Measurements from ENCODE around the gene PDE12. TPM values are rescaled to one million over a fixed set of nuclear protein-coding genes. Genes with fewer than 3 reads are reported as not detected.
A peak's percentile ranks its signal among the peaks of the same experiment; 100 is the strongest.
"Not testable (repeated sequence)": the region's sequence is repeated elsewhere in the genome, so short reads cannot be mapped to it uniquely, and the experiment has no call there.

PDE12 gene
- total RNA-seq, 1 donor from 2014 or later, result 28.1 TPM

GRCh38 chr3:57596495-57597126, 40.5 kb downstream of the PDE12 start:
- Mint-ChIP-seq H3K4me3 (ENCODE audit: low read depth) (peak overlapping the region; percentile 97), H3K4me1 (ENCODE audit: low read depth) (peaks cover 32% of the 10 kb centered on the region), H3K36me3 (ENCODE audit: low read depth) (peaks cover 54% of the 10 kb centered on the region), H3K27me3 (ENCODE audit: low read depth) (no peaks in the 10 kb centered on the region), H3K9me3 (no peaks in the 10 kb centered on the region), H3K27ac (peak overlapping the region; percentile 99)
- intact Hi-C loops (cut with micrococcal nuclease), result loop anchor here (1.0 kb wide), 4 partner anchors 40 to 367 kb away; partner anchors contain the start of genes PDE12 and SLMAP
- peak; percentile 67 for DNase-seq (ENCODE audit: low spot score)

DNA sequence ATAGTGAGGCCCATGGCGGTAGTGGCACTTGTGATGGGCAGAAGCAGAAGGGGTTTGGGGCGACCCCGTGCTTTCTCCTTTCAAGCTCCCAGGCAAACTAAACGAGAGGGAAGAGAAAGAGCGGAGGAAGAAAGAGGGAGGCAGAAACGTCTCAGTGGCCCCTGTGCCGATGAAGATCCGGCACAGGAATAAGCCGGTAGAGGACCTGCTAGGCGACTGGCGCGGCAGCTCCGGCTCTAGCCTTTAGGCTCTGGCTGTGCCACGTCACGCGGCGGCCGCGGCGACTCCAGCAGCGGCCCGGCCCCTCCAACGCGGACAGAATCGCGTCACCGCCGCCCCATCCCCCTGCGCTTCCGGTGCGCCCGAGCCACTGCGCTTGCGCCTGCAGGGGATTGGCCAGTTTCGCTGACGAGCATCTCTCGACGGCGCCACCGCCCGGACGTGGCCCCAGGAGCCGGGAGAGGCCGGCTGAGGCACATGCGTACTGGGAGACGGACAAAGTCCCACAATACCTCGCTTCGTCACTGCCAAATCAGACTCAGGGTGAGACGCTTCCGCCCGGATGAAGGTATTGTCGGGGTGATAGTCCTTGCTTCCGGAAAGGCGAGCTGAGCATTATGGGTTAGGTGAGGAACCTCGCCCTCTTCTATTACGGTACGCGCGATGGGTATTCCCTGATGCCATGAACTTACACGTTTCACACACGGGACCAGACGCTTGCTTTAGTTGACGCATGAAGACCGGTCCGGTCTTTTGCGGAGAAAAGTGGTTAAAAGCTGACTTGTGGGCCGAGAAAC, 41.3 kb downstream of the PDE12 start, which contains the start of gene ARF4:
Gene ARF4 (minus strand): TSS at position 218 of the 797 bp plus-strand sequence. CDS start 204 bp downstream, at position 14.
- Mint-ChIP-seq H3K4me1 (ENCODE audit: low read depth) (peaks cover 32% of the 10 kb centered on the region), H3K27me3 (ENCODE audit: low read depth) (no peaks in the 10 kb centered on the region), H3K4me3 (ENCODE audit: low read depth) (peak within 1 kb of the TSS; percentile 97), H3K9me3 (no peaks in the 10 kb centered on the region), H3K36me3 (ENCODE audit: low read depth) (peaks cover 53% of the 10 kb centered on the region), H3K27ac (peak within 1 kb of the TSS; percentile 100)
- intact Hi-C loops (cut with micrococcal nuclease), result loop anchor here (1.0 kb wide), 4 partner anchors 41 to 368 kb away; partner anchors contain the start of genes PDE12 and SLMAP
- DNase-seq (ENCODE audit: low spot score), result peak; percentile 100

GRCh38 chr3:57598765-57599360, 42.8 kb downstream of the PDE12 start:
- Mint-ChIP-seq H3K4me3 (ENCODE audit: low read depth) (peak overlapping the region; percentile 97), H3K9me3 (no peaks in the 10 kb centered on the region), H3K27ac (peak overlapping the region; percentile 100), H3K27me3 (ENCODE audit: low read depth) (no peaks in the 10 kb centered on the region), H3K4me1 (ENCODE audit: low read depth) (peaks cover 27% of the 10 kb centered on the region), H3K36me3 (ENCODE audit: low read depth) (peaks cover 47% of the 10 kb centered on the region)
- no peak for DNase-seq (ENCODE audit: low spot score)
- intact Hi-C loops (cut with micrococcal nuclease), result no loop called here

DNA sequence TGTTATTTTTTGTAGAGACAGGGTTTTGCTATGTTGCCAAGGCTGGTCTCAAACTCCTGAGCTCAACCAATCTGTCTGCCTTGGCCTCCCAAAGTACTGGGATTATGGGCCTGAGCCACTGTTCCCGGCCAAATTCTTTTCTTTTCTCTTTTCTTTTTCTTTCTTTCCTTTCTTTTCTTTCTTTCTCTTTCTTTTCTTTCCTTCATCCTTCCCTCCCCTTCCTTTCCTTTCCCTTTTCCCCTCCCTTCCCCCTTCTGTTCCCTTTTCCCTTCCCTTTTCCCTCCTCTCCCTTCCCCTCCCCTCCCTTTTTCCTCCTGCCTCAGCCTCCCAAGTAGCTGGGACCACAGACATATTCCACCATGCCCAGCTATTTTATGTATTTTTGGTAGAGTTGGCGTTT, 44.1 kb downstream of the PDE12 start:
- H3K4me1 Mint-ChIP-seq (ENCODE audit: low read depth), result peaks cover 17% of the 10 kb centered on the region
- intact Hi-C loops (cut with micrococcal nuclease), result no loop called here

GRCh38 chr3:57604971-57605370, 48.9 kb downstream of the PDE12 start:
- H3K4me3 Mint-ChIP-seq (ENCODE audit: low read depth), result no peak overlapping the region
- H3K27ac Mint-ChIP-seq, result no peak overlapping the region

More for the DNA sequence above, 44.1 kb downstream of the PDE12 start:
- H3K27me3 Mint-ChIP-seq (ENCODE audit: low read depth), result no peaks in the 10 kb centered on the region
- peaks cover 5% of the 10 kb centered on the region for H3K9me3 Mint-ChIP-seq
- no peak for DNase-seq (ENCODE audit: low spot score)
- no peak overlapping the region for H3K4me3 Mint-ChIP-seq (ENCODE audit: low read depth)
- H3K27ac Mint-ChIP-seq, result no peak overlapping the region
- peaks cover 42% of the 10 kb centered on the region for H3K36me3 Mint-ChIP-seq (ENCODE audit: low read depth)

DNA sequence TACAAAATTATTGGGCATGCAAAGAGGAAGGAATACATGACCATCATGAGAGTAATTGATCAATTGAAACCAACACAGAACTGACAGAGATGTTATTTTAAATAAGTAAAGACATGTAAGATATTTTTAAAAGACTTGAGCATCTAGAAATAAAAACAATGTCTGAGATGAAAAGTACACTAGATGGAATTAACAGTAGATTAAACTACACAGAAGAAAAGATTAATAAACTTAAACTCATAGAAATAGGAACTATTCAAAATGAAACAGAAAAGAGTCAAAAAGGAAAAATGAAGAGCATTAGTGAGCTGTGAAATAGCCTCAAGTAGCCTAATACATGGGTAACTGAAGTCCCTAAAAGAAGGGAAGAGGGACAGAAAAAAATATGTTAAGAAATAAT, 49.6 kb downstream of the PDE12 start:
- no peak overlapping the region for H3K27ac Mint-ChIP-seq
- DNase-seq (ENCODE audit: low spot score), result no peak
- peaks cover 32% of the 10 kb centered on the region for H3K9me3 Mint-ChIP-seq
- intact Hi-C loops (cut with micrococcal nuclease), result no loop called here
- H3K27me3 Mint-ChIP-seq (ENCODE audit: low read depth), result no peaks in the 10 kb centered on the region
- H3K4me1 Mint-ChIP-seq (ENCODE audit: low read depth), result peaks cover 2% of the 10 kb centered on the region
- no peak overlapping the region for H3K4me3 Mint-ChIP-seq (ENCODE audit: low read depth)
- H3K36me3 Mint-ChIP-seq (ENCODE audit: low read depth), result peaks cover 65% of the 10 kb centered on the region

More at GRCh38 chr3:57604971-57605370, 48.9 kb downstream of the PDE12 start:
- Mint-ChIP-seq H3K4me1 (ENCODE audit: low read depth) (peaks cover 2% of the 10 kb centered on the region), H3K9me3 (peaks cover 32% of the 10 kb centered on the region), H3K36me3 (ENCODE audit: low read depth) (peaks cover 58% of the 10 kb centered on the region), H3K27me3 (ENCODE audit: low read depth) (no peaks in the 10 kb centered on the region)
- intact Hi-C loops (cut with micrococcal nuclease), result no loop called here
- no peak for DNase-seq (ENCODE audit: low spot score)

GRCh38 chr3:57611870-57612269, 55.8 kb downstream of the PDE12 start:
- Mint-ChIP-seq H3K9me3 (peaks cover 16% of the 10 kb centered on the region), H3K36me3 (ENCODE audit: low read depth) (peaks cover 50% of the 10 kb centered on the region)
- H3K27ac Mint-ChIP-seq; H3K27me3 Mint-ChIP-seq (ENCODE audit: low read depth); intact Hi-C loops (cut with micrococcal nuclease); H3K4me3 Mint-ChIP-seq (ENCODE audit: low read depth); DNase-seq (ENCODE audit: low spot score); H3K4me1 Mint-ChIP-seq (ENCODE audit: low read depth): not testable (repeated sequence)

GRCh38 chr3:57616233-57616632, 60.2 kb downstream of the PDE12 start:
- Mint-ChIP-seq H3K4me1 (ENCODE audit: low read depth) (peaks cover 4% of the 10 kb centered on the region), H3K36me3 (ENCODE audit: low read depth) (peaks cover 29% of the 10 kb centered on the region), H3K27me3 (ENCODE audit: low read depth) (no peaks in the 10 kb centered on the region), H3K9me3 (no peaks in the 10 kb centered on the region), H3K27ac (no peak overlapping the region), H3K4me3 (ENCODE audit: low read depth) (no peak overlapping the region)
- intact Hi-C loops (cut with micrococcal nuclease), result no loop called here
- DNase-seq (ENCODE audit: low spot score), result no peak

Other genes with a start within 250 kb of the PDE12 start
- 0.11 TPM in 1 of 2 replicates, not detected in the other for gene DNAH12, start 11.9 kb upstream of the PDE12 start, total RNA-seq
- 93.6 and 95.6 TPM in 2 replicates for gene ARF4, start 41.1 kb downstream of the PDE12 start, total RNA-seq
- gene DENND6A, start 136.8 kb downstream of the PDE12 start, total RNA-seq, result 21.4 and 24.3 TPM in 2 replicates
- gene SLMAP, start 200.0 kb downstream of the PDE12 start, total RNA-seq, result 58.2 TPM in 2 replicates

Measured in activated T-helper 2 cell treated with anti-CD3 and anti-CD28 coated beads, Interferon-gamma antibody, Interleukin-2, Interleukin-4, amounts not matched to agents 10 μg/mL and 5 μg/mL and 100 μg/mL, durations not matched to agents 14 hours and 24 hours and 36 hours (primary cell).